ENCODE data around the gene SCNM1. TPM values are rescaled to one million over a fixed set of nuclear protein-coding genes. Genes with fewer than 3 reads are reported as not detected.

SCNM1 gene
- polyA plus RNA-seq, 3 donors = 74.9 to 110 (median 103) TPM

GRCh38 chr1:151134991-151135390, 31.0 kb upstream of the SCNM1 start:
- Histone ChIP-seq H3K9ac (ENCODE audit: insufficient read depth, low read length, poor library complexity, severe bottlenecking) (no peak overlapping the region), H3K27ac (ENCODE audit: low read depth in 1 of 2, low read length in 2 of 2) (no peak overlapping the region), H2AFZ (ENCODE audit: insufficient read depth, low read depth, low read length, poor library complexity, severe bottlenecking) (no peak overlapping the region), H3K27me3 (ENCODE audit: control insufficient read depth in 2 of 2, insufficient read depth in 2 of 2, low read length in 2 of 2) (peaks cover 0 to 8% of the 10 kb centered on the region in 2 donors), H3K4me2 (replicated peaks; ENCODE audit: extremely low read depth, low read length, poor library complexity, severe bottlenecking) (no peak overlapping the region), H3K79me2 (ENCODE audit: insufficient read depth, low read length) (no peaks in the 10 kb centered on the region), H3K9me3 (replicated peaks in 1 of 2; ENCODE audit: control insufficient read depth in 1 of 2, insufficient read depth in 1 of 2, low read length in 2 of 2) (no peaks in the 10 kb centered on the region), H4K20me1 (ENCODE audit: insufficient read depth, low read length) (no peaks in the 10 kb centered on the region), H3K36me3 (replicated peaks in 1 of 2; ENCODE audit: control insufficient read depth in 1 of 2, insufficient read depth in 2 of 2, low read length in 2 of 2) (no peaks in the 10 kb centered on the region), H3K4me1 (ENCODE audit: control insufficient read depth in 1 of 2, insufficient read depth in 2 of 2, low read length in 2 of 2) (peaks cover 14 to 16% of the 10 kb centered on the region in 2 donors), H3K4me3 (replicated peaks in 1 of 3; ENCODE audit: low read depth in 2 of 3, low read length in 3 of 3) (no peak overlapping the region)
- Mint-ChIP-seq H3K27me3 (ENCODE audit: low read depth in 3 of 3) (peaks cover 10 to 21% (median 12%) of the 10 kb centered on the region in 3 donors), H3K27ac (peak overlapping the region in 2 of 7 donors; percentile 12 to 66), H3K9me3 (peaks cover 0 to 6% (median 0%) of the 10 kb centered on the region in 7 donors), H3K36me3 (no peaks in the 10 kb centered on the region), H3K4me1 (peaks cover 15% of the 10 kb centered on the region), H3K4me3 (no peak overlapping the region)
- WGBS (ENCODE audit: insufficient coverage) = 97% methylated on average over 5 of the region's 7 CpGs
- intact Hi-C loops (cut with micrococcal nuclease) = no loop called here
- no peak for TF ChIP-seq CTCF (IDR thresholded peaks at IDR 0.05)
- DNase-seq = no peak

- Histone ChIP-seq H3K4me3 (replicated peaks in 1 of 3; ENCODE audit: low read depth in 2 of 3, low read length in 3 of 3) (no peak overlapping the region), H3K4me2 (replicated peaks; ENCODE audit: extremely low read depth, low read length, poor library complexity, severe bottlenecking) (no peak overlapping the region), H2AFZ (ENCODE audit: insufficient read depth, low read depth, low read length, poor library complexity, severe bottlenecking) (no peak overlapping the region), H3K9ac (ENCODE audit: insufficient read depth, low read length, poor library complexity, severe bottlenecking) (no peak overlapping the region), H3K27ac (ENCODE audit: low read depth in 1 of 2, low read length in 2 of 2) (no peak overlapping the region), H3K27me3 (ENCODE audit: control insufficient read depth in 2 of 2, insufficient read depth in 2 of 2, low read length in 2 of 2) (peaks cover 0 to 8% of the 10 kb centered on the region in 2 donors), H3K4me1 (ENCODE audit: control insufficient read depth in 1 of 2, insufficient read depth in 2 of 2, low read length in 2 of 2) (peaks cover 10 to 12% of the 10 kb centered on the region in 2 donors), H3K9me3 (replicated peaks in 1 of 2; ENCODE audit: control insufficient read depth in 1 of 2, insufficient read depth in 1 of 2, low read length in 2 of 2) (no peaks in the 10 kb centered on the region), H3K36me3 (replicated peaks in 1 of 2; ENCODE audit: control insufficient read depth in 1 of 2, insufficient read depth in 2 of 2, low read length in 2 of 2) (no peaks in the 10 kb centered on the region), H4K20me1 (ENCODE audit: insufficient read depth, low read length) (no peaks in the 10 kb centered on the region), H3K79me2 (ENCODE audit: insufficient read depth, low read length) (no peaks in the 10 kb centered on the region)
- DNase-seq = no peak
- Mint-ChIP-seq H3K9me3 (peaks cover 0 to 6% (median 0%) of the 10 kb centered on the region in 7 donors), H3K27ac (peak overlapping the region in 3 of 7 donors; percentile 12 to 68 (median 57)), H3K27me3 (ENCODE audit: low read depth in 3 of 3) (peaks cover 10 to 21% (median 12%) of the 10 kb centered on the region in 3 donors), H3K4me3 (no peak overlapping the region), H3K4me1 (peaks cover 11% of the 10 kb centered on the region), H3K36me3 (no peaks in the 10 kb centered on the region)
- TF ChIP-seq CTCF (IDR thresholded peaks at IDR 0.05) = no peak
- intact Hi-C loops (cut with micrococcal nuclease) = no loop called here
- WGBS (ENCODE audit: insufficient coverage) = 100% methylated on average over 7 of the region's 12 CpGs
Measured at GRCh38 chr1:151135433-151136385, 30.2 kb upstream of the SCNM1 start.
